ENCODE data around the gene MSANTD7.

DNA sequence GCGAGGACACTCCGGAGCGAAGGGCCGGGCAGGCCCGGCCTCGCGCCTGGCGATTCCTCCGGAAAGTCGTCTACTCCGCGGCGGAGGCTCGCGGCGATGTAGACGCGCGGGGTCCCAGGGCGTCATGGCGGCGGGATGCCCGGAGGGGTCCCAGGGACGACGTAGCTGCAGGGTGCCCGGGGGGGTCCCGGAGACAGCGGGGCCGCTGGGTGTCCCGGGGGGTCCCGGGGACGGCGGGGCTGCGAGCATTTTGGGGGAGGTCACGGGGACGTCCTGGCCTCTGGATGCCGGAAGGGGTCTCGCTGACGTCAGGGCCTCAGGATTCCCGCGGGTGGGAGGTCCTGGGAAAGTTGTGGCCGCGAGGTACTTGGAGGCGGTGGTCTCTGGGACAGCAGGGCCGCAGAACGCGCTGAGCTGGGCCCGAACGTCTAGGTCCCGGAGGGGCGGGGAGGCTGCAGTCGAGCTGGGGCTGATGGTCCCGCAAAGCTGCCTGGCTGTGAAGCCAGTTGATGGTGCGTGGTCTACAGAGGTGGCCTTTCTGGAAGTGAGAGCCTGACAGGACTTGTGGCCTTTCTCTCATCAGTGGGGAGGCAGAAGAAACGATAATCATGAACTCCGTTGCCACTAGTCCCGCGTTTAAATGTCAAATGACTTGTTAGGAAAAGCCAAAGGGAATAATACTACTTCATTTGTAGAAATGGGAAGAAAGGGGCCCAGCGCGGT lies 637 bp downstream of the MSANTD7 start:
- TF ChIP-seq EZH2phosphoT487 (IDR thresholded peaks at IDR 0.05; ENCODE audit: low read depth), result no peak
- no peak for TF ChIP-seq CTCF (IDR thresholded peaks at IDR 0.05; ENCODE audit: low read depth, low read length)

Data from OCI-LY3 (cell line).